Measurements from ENCODE around the gene FAM168B.
"Not testable (repeated sequence)": the region's sequence is repeated elsewhere in the genome, so short reads cannot be mapped to it uniquely, and the experiment has no call there.

Gene FAM168B

DNA sequence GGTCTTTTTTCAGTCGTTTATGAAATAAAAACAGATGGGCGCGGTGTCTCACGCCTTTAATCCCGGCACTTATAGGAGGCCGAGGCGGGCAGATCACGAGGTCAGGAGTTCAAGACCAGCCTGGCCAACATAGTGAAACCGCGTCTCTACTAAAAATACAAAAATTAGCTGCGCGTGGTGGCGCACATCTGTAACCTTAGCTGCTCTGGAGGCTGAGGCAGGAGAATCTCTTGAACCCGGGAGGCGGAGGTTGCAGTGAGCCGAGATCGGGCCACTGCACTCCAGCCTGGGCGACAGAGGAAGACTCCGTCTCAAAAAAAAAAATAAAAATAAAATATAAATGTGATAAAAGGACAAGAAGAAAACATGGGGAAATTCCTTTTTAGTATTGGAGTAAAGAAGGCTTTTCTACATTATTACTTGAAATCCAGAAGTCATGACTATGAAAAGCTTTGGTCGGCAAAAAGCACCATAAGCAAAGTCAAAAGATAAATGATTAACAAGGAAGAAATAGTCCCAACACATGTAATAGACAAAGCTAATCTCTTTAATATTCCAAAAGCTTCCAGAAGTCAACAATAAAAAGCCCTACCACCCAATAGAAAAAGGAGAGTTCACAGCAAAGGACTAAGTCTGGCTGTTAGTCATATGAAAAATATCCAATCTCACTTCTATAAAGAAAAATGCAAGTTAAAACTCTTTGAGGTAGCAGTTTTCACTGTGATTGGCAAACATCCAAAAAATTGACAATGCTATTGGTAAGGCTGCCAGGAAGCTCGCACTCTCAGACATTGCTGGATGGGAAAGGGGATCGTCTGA lies 1.4 kb upstream of the FAM168B start:
- peak overlapping the region; percentile 97 for H3K4me3 ChIP-seq (ENCODE audit: low read depth, low read length)
- H3K27ac ChIP-seq (ENCODE audit: low read depth, low read length), result no peak overlapping the region
- H2AFZ ChIP-seq (ENCODE audit: low read length, unreplicated experiment), result no peak overlapping the region
- peaks cover 8% of the 10 kb centered on the region for H3K4me1 ChIP-seq (ENCODE audit: control insufficient read depth, insufficient read depth, low read length, unreplicated experiment)
- no peaks in the 10 kb centered on the region for H3K36me3 ChIP-seq (ENCODE audit: insufficient read depth, low read length)
- peaks cover 33% of the 10 kb centered on the region for H3K79me2 ChIP-seq (ENCODE audit: control insufficient read depth, insufficient read depth, low read length, unreplicated experiment)
- no peaks in the 10 kb centered on the region for H3K27me3 ChIP-seq (ENCODE audit: insufficient read depth, low read length)

DNA sequence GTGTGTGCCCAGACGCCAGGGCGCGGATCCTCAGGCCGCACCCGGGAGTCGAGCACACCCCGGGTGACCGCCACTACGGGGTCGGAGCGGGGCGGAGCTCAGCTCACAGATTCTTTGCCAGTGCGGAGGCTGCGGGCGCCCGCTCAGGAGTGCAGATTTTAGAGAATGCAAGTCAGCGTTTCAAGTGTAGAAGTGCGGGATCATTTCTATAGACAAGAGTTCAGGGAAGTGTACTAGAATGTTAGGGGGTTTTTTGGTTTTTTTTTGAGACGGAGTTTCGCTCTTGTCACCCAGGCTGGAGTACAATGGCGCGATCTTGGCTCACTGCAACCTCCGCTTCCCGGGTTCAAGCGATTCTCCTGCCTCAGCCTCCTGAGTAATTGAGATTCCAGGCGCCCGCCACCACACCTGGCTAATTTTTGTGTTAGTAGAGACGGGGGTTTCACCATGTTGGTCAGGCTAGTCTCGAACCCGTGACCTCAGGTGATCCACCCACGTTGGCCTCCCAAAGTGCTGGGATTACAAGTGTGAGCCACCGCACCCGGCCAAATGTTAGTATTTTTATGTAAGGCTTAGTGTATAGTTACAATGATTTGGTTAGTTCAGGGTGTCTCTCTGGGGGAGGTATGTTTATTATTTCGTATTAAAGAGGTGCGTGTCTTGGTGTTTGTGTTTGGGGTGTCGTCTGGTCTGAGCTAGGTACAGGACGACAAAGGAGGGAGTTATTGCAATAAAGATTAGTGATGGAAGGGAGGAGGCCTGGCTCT lies 619 bp upstream of the FAM168B start:
- Histone ChIP-seq H2AFZ (ENCODE audit: low read length, unreplicated experiment) (peak overlapping the region; percentile 83), H3K79me2 (ENCODE audit: control insufficient read depth, insufficient read depth, low read length, unreplicated experiment) (peaks cover 40% of the 10 kb centered on the region), H3K4me1 (ENCODE audit: control insufficient read depth, insufficient read depth, low read length, unreplicated experiment) (peaks cover 8% of the 10 kb centered on the region), H3K27ac (ENCODE audit: low read depth, low read length) (peak overlapping the region; percentile 84), H3K36me3 (ENCODE audit: insufficient read depth, low read length) (no peaks in the 10 kb centered on the region), H3K4me3 (ENCODE audit: low read depth, low read length) (peak overlapping the region; percentile 97), H3K27me3 (ENCODE audit: insufficient read depth, low read length) (no peaks in the 10 kb centered on the region)

DNA sequence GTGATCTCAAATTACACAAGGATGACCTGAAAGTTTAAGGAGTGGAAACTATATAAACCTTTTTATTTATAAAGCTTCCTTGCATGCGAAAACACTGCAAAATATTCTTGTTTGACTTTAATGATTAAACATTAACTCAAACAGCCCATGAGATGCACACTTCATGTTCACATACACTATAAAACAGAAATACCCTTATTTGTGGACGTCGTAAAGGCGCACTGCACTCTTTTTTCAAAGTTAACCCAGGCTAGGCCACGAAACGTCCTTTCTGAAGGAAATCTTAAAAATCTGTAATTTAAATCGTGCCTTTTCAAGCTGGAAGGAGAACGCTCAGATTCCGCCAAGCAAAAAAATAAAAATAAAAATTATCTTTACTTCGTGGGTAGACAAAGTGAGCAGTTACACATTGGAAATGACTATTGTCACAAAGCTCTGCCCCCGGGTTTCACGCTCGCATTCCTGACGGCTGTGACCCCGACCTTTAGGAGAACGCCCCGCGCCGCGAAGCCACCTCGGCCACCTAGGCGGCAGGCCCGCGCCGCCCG lies 728 bp downstream of the FAM168B start:
- Histone ChIP-seq H3K79me2 (ENCODE audit: control insufficient read depth, insufficient read depth, low read length, unreplicated experiment) (peaks cover 54% of the 10 kb centered on the region), H3K36me3 (ENCODE audit: insufficient read depth, low read length) (peaks cover 9% of the 10 kb centered on the region), H3K4me3 (ENCODE audit: low read depth, low read length) (peak overlapping the region; percentile 97), H3K27me3 (ENCODE audit: insufficient read depth, low read length) (no peaks in the 10 kb centered on the region), H3K27ac (ENCODE audit: low read depth, low read length) (peak overlapping the region; percentile 84), H2AFZ (ENCODE audit: low read length, unreplicated experiment) (peak overlapping the region; percentile 41), H3K4me1 (ENCODE audit: control insufficient read depth, insufficient read depth, low read length, unreplicated experiment) (peaks cover 8% of the 10 kb centered on the region)

DNA sequence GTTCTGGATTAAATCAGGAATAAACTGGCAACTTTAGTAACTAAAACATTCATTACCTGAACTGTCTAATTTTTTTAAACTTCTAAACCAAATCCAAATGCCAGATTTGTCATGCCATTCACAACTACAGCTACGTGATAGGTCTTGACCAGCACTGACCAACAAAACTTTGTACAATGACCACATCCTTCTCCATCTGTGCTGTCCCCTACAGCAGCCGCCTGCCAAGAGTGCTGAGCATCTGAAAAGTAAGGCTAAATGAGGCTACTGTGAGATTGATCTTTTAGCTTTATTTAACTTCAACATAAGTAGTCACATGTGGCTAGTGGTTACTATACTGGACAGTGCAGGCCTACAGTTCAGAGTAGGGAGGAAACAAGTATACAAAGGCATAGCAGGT lies 7.6 kb downstream of the FAM168B start:
- Histone ChIP-seq H3K79me2 (ENCODE audit: control insufficient read depth, insufficient read depth, low read length, unreplicated experiment) (peaks cover 93% of the 10 kb centered on the region), H3K36me3 (ENCODE audit: insufficient read depth, low read length) (peaks cover 48% of the 10 kb centered on the region), H3K27ac (ENCODE audit: low read depth, low read length) (no peak overlapping the region), H2AFZ (ENCODE audit: low read length, unreplicated experiment) (no peak overlapping the region), H3K27me3 (ENCODE audit: insufficient read depth, low read length) (no peaks in the 10 kb centered on the region), H3K4me3 (ENCODE audit: low read depth, low read length) (no peak overlapping the region), H3K4me1 (ENCODE audit: control insufficient read depth, insufficient read depth, low read length, unreplicated experiment) (no peaks in the 10 kb centered on the region)

DNA sequence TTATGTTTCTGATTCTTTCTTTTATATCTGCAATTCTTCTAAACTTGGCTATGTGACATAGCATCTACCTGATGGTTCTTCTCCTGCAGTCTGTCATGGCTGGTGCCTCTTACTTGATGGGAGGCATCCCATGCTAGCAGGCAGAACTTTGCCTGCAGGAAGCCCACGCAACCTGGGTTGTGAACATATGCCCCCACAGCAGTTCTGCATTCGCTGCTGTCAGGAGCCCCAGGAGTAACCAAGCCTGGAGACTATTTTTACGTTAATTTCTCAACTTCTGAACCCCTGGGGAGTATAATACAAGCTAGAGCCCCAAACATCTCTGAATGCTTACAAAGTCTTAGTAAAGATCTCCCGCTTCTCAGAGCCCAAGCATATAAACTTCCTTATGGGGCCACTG lies 12.1 kb downstream of the FAM168B start:
- Histone ChIP-seq H3K79me2 (ENCODE audit: control insufficient read depth, insufficient read depth, low read length, unreplicated experiment) (peaks cover 88% of the 10 kb centered on the region), H3K27ac (ENCODE audit: low read depth, low read length) (no peak overlapping the region), H3K4me1 (ENCODE audit: control insufficient read depth, insufficient read depth, low read length, unreplicated experiment) (no peaks in the 10 kb centered on the region), H3K36me3 (ENCODE audit: insufficient read depth, low read length) (peaks cover 45% of the 10 kb centered on the region), H3K27me3 (ENCODE audit: insufficient read depth, low read length) (no peaks in the 10 kb centered on the region), H2AFZ (ENCODE audit: low read length, unreplicated experiment) (no peak overlapping the region), H3K4me3 (ENCODE audit: low read depth, low read length) (no peak overlapping the region)

DNA sequence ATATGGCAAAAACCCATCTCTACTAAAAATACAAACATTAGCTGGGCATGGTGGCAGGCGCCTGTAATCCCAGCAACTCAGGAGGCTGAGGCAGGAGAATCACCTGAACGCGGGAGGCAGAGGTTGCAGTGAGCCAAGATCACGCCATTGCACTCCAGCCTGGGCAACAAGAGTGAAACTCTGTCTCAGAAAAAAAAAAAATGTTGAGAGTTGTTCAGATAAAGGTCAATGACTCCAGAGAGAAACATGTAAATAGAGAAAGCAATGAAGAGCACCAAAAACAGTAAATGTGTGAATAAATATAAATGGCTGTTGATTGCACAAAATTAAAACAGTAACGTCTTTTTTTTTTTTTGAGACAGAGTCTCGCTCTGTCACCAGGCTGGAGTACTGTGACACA lies 13.3 kb downstream of the FAM168B start:
- not testable (repeated sequence) for H3K4me1 ChIP-seq (ENCODE audit: control insufficient read depth, insufficient read depth, low read length, unreplicated experiment); H3K27ac ChIP-seq (ENCODE audit: low read depth, low read length); H2AFZ ChIP-seq (ENCODE audit: low read length, unreplicated experiment); H3K4me3 ChIP-seq (ENCODE audit: low read depth, low read length); H3K27me3 ChIP-seq (ENCODE audit: insufficient read depth, low read length)
- Histone ChIP-seq H3K36me3 (ENCODE audit: insufficient read depth, low read length) (peaks cover 33% of the 10 kb centered on the region), H3K79me2 (ENCODE audit: control insufficient read depth, insufficient read depth, low read length, unreplicated experiment) (peaks cover 86% of the 10 kb centered on the region)

DNA sequence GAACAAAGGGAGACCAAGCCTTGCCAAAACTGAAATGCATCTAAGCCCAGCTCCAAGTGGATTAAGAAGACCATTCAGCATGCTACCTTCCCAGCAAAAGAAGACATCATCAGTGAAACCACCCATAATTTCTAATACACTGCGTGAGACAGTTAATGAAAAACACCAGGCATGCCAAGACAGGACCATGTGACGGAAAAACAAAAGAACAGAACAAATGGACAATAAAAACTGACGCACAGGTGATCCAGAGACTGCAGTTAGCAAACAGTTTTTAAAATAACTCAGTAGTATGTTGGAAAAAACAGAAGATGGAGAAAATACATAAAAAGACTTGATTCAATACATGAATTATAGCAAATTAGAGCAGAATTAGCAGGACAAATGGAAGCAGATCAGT lies 15.3 kb downstream of the FAM168B start:
- Histone ChIP-seq H3K79me2 (ENCODE audit: control insufficient read depth, insufficient read depth, low read length, unreplicated experiment) (peaks cover 84% of the 10 kb centered on the region), H3K27me3 (ENCODE audit: insufficient read depth, low read length) (no peaks in the 10 kb centered on the region), H3K36me3 (ENCODE audit: insufficient read depth, low read length) (peaks cover 28% of the 10 kb centered on the region), H3K4me3 (ENCODE audit: low read depth, low read length) (no peak overlapping the region), H3K4me1 (ENCODE audit: control insufficient read depth, insufficient read depth, low read length, unreplicated experiment) (no peaks in the 10 kb centered on the region), H3K27ac (ENCODE audit: low read depth, low read length) (no peak overlapping the region), H2AFZ (ENCODE audit: low read length, unreplicated experiment) (no peak overlapping the region)

DNA sequence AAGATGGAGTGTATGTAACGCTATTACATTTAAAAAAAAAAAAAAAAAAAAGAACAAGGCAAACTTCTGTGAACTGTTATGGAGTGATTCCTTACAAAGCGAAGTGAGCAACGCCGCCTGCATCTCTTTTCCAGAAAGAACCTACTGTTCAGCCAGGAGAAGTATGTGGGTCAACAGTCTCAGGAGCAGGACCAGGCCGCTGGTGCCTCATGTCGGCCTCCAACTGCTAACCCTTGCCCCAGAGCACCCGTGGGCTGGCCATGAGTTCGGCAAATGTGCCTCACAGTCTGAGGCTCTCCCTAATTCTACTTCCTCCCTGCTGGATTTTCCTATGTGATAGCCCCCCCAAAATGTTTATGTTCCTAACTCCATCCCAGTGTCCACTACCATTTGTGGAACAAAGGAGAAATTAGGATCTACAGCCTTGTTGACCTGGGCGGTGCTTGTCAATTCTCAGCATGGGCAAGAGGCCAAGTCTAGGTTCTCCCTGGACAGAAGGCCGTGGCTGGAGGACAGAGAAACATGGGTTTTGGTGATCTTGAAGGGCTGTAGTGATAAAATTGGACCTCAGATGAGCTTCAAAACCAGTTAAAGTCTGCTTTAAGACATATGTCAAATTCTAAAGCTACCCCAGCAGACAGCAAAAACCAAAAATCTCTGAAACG lies 15.9 kb downstream of the FAM168B start:
- Histone ChIP-seq H3K27me3 (ENCODE audit: insufficient read depth, low read length) (no peaks in the 10 kb centered on the region), H2AFZ (ENCODE audit: low read length, unreplicated experiment) (no peak overlapping the region), H3K4me3 (ENCODE audit: low read depth, low read length) (no peak overlapping the region), H3K79me2 (ENCODE audit: control insufficient read depth, insufficient read depth, low read length, unreplicated experiment) (peaks cover 83% of the 10 kb centered on the region), H3K36me3 (ENCODE audit: insufficient read depth, low read length) (peaks cover 25% of the 10 kb centered on the region), H3K27ac (ENCODE audit: low read depth, low read length) (no peak overlapping the region), H3K4me1 (ENCODE audit: control insufficient read depth, insufficient read depth, low read length, unreplicated experiment) (no peaks in the 10 kb centered on the region)

DNA sequence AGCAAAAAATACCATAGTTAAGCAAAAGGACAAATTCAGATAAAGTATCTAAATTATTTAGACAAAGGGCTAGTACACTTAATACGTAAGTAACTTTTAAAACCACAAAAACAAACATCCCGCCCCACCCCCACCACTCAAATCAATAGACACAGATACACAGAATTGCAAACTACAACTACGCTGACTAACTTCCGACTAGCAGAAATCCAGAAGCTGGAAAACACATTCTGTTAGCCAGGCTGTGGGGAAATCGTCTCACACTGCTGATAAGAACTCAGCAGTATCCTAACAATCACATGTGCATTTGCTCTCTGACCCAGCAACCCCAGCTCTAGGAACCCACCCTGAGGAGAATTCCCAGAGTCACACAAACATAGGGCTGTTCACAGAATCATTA lies 16.6 kb downstream of the FAM168B start:
- Histone ChIP-seq H3K27me3 (ENCODE audit: insufficient read depth, low read length) (no peaks in the 10 kb centered on the region), H2AFZ (ENCODE audit: low read length, unreplicated experiment) (no peak overlapping the region), H3K27ac (ENCODE audit: low read depth, low read length) (no peak overlapping the region), H3K4me1 (ENCODE audit: control insufficient read depth, insufficient read depth, low read length, unreplicated experiment) (no peaks in the 10 kb centered on the region), H3K79me2 (ENCODE audit: control insufficient read depth, insufficient read depth, low read length, unreplicated experiment) (peaks cover 79% of the 10 kb centered on the region), H3K4me3 (ENCODE audit: low read depth, low read length) (no peak overlapping the region), H3K36me3 (ENCODE audit: insufficient read depth, low read length) (peaks cover 22% of the 10 kb centered on the region)

DNA sequence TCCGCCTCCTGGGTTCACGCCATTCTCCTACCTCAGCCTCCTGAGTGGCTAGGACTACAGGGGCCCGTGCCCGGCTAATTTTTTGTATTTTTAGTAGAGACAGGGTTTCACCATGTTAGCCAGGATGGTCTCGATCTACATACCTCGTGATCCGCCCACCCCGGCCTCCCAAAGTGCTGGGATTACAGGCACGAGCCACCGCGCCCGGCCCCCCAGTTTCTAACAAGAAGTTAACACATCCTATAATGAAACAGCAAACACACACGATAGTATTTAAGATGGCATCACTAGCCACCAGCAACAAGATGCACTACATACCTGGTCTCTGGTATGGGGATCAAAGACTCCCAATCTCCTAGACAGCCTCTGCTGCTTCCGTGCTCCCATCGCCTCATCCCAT lies 17.7 kb downstream of the FAM168B start:
- not testable (repeated sequence) for H3K4me3 ChIP-seq (ENCODE audit: low read depth, low read length); H2AFZ ChIP-seq (ENCODE audit: low read length, unreplicated experiment); H3K27me3 ChIP-seq (ENCODE audit: insufficient read depth, low read length); H3K4me1 ChIP-seq (ENCODE audit: control insufficient read depth, insufficient read depth, low read length, unreplicated experiment); H3K27ac ChIP-seq (ENCODE audit: low read depth, low read length)
- H3K79me2 ChIP-seq (ENCODE audit: control insufficient read depth, insufficient read depth, low read length, unreplicated experiment), result peaks cover 76% of the 10 kb centered on the region
- peaks cover 16% of the 10 kb centered on the region; the same call in 1 of the 2 replicates for H3K36me3 ChIP-seq (ENCODE audit: insufficient read depth, low read length)
